NCI-H460 (cell line): ENCODE data around the gene CEP170. TPM values are rescaled to one million over a fixed set of nuclear protein-coding genes. Genes with fewer than 3 reads are reported as not detected.
"Not testable (repeated sequence)": the region's sequence is repeated elsewhere in the genome, so short reads cannot be mapped to it uniquely, and the experiment has no call there.

Experiments
- DNase-seq: peaks from one replicate; pipeline ENCODE4 v3.0.0-alpha.2; 2016; ENCODE audit warnings: low read depth; ENCODE audit errors: extremely low read depth
- total RNA-seq: library from RNA; depleted of rRNA; stranded (reverse); fragments of >200 nt; shearing (Covaris generic); gene quantifications from 2 replicates; pipeline ENCODE4 v1.2.3, GENCODE V29; 2014

Gene CEP170
- total RNA-seq, 1 experiment from 2014 or later = 85.6 TPM

- DNase-seq = no peak
These were observed 18.4 kb downstream of the CEP170 start for GRCh38 chr1:243236604-243237252.

DNA sequence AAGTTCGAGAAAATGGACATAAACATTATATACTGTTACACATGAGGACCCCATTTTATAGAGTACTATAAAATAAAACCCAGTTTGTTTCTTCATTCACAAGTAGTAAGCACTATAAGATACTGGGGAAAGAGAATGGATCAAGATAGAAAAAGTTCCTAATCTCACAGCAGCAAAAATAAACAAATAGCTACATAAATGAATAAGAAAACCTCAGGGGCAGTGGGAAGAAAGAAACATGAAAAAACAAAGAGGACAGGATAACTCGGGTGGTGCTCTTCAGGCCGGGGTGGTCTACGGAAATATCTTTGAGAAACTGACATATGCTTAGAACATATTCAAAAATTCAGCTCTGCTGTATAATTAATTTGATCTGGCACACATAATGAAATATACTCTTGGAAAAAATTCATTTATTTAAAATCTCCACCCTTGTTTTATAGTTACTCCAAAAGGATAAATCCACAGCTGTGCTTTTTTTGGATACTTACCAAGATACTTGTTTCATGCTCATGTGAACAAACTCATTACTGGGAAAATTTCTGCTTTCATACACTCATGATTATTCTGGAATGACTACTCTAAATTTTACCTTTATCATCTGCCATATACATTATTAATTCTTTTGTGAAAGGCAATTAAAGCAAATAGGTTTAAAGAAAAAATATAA is 20.0 kb downstream of the CEP170 start:
- DNase-seq = no peak

DNA sequence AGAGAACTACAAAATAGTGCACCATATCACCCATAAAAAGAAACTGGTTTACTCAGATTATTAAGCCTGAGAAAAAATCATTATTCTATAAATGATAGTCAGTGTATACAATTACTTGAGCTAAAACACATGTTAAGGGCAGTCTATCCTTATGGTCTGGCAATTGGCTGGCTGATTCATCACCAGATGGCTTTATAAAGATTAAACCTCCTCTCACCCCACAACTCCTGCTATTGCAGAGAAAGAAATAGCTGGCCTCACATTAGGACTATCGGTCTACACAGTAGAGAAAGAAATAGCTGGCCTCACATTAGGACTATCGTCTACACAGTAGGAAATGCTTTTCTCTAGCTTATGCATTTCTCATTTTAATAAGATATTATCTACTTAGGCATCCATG is 21.2 kb downstream of the CEP170 start:
- DNase-seq = no peak

- peak; percentile 21 for DNase-seq
These were observed 24.2 kb downstream of the CEP170 start for GRCh38 chr1:243230914-243231313.

GRCh38 chr1:243229526-243229925 is 25.6 kb downstream of the CEP170 start:
- no peak for DNase-seq

DNA sequence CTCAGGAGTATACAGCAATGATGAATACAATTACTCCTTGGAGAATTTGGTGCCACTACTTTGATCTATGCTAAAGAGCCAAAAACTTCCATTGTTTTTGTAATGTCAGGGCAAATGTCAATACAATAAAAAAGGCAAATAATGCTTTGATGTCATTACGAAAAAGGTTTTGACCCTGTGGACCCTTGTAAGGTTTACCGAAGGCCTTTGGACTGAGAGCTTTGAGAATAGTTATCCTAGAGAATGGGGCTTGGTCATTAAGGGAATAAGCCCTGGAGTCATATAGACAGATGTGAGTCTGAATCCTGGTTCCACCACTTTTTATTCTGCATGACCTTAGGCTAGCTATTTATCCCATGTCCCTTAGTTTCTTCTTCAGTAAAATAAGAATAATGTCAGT is 27.5 kb downstream of the CEP170 start:
- DNase-seq = no peak

GRCh38 chr1:243218059-243218458 is 37.0 kb downstream of the CEP170 start:
- DNase-seq = no peak

- DNase-seq = no peak
These were observed 37.7 kb downstream of the CEP170 start for GRCh38 chr1:243217349-243217748.

DNA sequence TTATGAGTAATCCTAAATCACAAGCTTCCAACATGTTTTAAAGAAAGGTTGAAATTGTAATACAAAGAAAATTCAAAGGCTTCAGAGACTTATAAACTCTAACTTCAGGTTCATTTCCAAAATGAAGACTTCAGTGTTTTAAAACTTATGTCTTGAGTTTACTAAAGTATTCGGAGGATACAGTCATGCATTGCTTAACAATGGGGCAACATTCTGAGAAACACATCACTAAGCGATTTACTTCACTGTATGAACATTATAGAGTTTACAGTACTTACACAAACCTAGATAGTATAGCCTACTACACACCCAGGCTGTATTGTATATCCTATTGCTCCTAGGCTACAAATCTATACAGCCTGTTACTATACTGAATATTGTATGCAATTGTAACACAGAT is 38.3 kb downstream of the CEP170 start:
- no peak for DNase-seq

GRCh38 chr1:243215276-243215875 is 39.7 kb downstream of the CEP170 start:
- DNase-seq = not testable (repeated sequence)

- DNase-seq = peak; percentile 49
These were observed 41.9 kb downstream of the CEP170 start for GRCh38 chr1:243213045-243213787.

- DNase-seq = not testable (repeated sequence)
These were observed 43.1 kb downstream of the CEP170 start for GRCh38 chr1:243211984-243212383.

DNA sequence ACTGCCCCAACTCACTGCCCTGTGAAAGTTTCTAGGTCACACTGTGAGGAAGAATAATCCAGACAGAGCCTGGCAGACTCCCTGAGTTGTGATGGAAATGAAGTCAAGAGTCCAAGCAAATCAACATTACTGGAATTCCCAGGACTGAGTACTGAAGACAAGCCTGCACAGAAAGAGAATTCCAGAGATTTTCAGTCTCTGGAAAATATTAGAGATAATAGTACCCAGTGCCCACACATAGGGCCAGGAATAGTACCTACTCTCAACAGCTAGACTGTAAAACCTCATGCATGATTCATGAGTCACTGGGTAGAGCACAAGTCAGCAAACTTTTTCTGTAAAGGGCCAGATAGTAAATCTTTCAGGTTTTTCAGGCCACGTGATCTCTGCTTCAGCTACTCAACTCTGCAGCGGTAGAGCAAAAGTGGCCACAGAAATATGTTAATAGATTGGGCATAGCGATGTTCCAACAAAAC is 50.0 kb downstream of the CEP170 start:
- not testable (repeated sequence) for DNase-seq

DNA sequence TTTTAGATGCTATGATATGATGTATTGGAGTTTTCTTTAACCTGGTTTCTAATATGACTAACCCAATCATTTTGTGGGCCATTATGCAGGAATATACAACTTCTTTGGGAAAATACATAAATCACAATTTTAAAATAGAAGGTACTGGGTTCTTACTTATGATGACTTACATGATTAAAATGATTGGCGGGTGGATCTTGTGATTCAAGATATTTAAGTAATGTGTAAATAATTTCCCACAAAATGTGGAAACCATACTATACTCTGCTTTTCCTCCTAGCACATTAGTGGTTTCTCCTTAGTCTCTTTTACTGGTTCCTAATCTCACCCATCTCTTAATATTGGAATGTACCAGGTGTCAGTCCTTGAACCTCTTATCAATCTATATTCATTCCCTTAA is 50.7 kb downstream of the CEP170 start:
- DNase-seq = not testable (repeated sequence)

GRCh38 chr1:243203196-243203595 is 51.9 kb downstream of the CEP170 start:
- DNase-seq = not testable (repeated sequence)

DNA sequence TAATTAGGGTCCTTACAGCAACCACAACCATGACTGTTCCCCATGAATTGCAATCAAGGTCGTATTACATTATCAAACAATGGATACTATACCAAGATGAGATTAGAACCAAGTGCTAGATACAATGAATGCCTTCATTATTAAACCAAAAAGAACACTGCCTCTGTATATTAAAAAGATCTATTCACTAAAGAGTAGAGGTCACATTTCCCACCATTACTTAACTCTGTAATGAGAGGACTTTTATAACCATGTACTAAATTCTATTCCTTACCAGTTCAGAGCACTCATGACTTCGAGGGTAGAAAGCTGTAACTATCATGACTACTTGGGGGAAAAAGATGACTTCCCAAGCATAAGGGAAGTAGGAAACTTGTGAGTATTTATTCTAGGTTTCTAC is 53.8 kb downstream of the CEP170 start:
- DNase-seq = not testable (repeated sequence)

DNA sequence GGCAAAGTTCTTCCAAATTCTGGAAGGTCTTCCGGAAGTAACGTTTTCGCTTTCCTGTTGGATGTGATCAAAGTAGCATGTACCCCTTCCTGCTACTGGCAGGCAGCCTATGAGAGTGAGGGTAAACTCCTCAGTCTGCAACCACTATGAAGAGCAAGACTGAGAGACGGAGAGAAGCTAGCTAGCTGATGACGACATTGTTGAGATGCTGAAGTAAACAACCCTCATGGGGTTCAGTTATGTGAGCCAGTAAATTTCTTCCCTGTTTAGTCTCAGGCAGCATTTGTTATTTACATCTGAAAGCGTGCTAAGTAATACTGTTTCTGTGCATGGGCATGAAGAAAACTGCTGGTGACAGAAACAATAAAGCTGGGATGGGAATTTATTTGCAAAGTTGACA is 57.6 kb downstream of the CEP170 start:
- DNase-seq = not testable (repeated sequence)

DNA sequence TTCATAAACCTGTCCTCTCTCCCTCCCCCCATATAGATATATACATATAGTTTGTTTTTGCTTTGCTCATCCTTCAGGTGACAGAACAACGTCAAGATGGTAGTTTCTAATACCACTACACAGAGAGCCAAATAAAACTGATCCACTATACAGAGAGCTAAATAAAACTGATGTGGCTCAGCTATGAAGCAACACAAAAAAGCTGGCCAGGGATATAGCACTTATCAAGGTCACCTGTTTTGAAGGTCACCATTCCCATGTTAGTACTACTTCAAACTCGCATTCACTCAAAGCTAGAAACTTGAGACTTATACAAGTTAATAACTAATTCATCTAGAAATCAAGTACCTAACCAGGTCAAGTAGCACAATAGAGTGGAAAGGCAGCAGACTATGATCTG is 61.8 kb downstream of the CEP170 start:
- not testable (repeated sequence) for DNase-seq

GRCh38 chr1:243186201-243186995 is 68.7 kb downstream of the CEP170 start:
- DNase-seq = not testable (repeated sequence)

DNA sequence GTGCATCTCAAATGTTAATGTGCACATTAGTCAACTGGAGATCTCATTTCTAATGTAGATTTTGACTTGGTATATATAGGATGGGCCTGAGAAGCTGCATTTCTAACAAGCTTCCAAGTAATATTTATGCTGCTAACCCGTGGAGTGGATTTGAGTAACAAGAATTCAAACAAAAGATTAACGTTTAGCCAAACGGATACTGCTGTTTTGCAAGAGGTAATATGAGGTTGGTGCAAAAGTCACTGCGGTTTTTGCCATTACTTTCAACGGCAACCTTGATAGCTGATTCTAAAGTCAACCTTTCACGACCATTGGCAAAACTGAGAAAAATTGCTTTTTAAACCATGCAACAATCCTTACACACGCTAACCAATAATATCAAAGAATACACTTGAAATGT is 70.3 kb downstream of the CEP170 start:
- not testable (repeated sequence) for DNase-seq
